GM21367 (cell line): ENCODE measurements around the gene PDHX.

Experiments
- ATAC-seq: cut with Tn5 transposase; IDR thresholded peaks from one replicate; pipeline ENCODE4 v1.9.1; 2021; ENCODE audit not compliant: unreplicated experiment

The PDHX gene

DNA sequence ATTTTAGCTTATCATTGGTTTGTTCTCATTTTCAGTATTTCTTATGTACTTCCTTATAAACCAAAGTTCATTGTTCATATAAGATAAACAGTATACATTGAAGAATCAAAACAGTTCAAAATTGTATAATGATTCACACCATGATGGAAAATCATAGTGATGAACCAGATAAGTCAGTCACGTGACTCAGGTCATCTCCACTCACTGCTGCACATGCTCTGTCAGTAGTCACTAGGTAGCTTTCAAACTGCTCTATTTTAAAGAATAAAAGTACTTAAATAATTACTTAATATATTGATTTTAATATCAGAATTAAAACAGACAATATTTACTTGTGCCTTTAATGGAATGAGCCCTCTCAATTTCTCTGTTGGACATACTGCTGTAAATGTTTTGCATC, 37.5 kb downstream of the PDHX start:
- no peak for ATAC-seq

DNA sequence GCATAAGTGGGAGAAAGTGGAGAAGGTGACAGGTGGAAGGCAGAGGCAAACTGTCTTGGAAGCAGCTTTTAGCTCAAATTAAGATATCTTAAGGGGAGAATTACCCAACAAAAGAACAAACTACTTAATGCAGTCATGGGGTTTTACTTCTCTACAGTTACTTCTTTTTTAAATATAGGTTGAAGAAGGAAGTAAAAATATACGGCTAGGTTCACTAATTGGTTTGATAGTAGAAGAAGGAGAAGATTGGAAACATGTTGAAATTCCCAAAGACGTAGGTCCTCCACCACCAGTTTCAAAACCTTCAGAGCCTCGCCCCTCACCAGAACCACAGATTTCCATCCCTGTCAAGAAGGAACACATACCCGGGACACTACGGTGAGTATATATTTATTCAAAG, 40.8 kb downstream of the PDHX start:
- ATAC-seq: no peak

DNA sequence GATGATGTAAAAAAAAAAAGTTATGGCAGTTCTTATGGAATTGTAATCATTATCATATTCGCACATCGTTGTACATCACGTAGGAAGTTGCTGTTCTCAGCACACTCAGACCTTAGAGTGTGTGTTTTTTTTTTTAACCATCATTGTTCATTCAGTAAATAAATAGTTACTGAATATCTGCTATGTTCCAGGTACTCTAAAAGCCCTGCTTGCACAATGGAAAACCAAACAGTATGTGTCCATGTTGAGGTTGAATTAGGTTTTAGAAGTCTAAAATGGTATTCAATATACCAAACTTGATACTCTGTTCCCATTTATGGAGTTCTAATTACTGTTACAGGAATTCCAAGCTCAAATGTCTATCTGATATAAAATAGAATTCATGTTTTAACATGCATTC, 41.2 kb downstream of the PDHX start:
- no peak for ATAC-seq

DNA sequence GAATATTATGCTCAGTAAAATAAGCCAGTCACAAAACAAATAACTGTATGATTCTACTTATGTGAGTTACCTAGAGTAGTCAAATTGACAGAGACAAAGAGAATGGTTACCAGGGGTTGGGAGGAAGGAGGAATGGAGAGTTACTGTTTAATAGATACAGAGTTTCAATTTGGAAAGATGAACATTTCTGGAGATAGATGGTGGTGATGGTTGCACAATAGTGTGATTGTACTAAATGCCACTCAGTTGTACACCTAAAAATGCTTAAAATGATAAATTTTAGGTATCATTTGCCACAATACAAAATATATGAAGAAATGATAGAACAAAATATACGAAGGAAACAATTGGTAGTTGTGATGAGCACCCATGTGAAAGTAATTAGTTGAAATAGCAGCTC, 43.4 kb downstream of the PDHX start:
- ATAC-seq: no peak

DNA sequence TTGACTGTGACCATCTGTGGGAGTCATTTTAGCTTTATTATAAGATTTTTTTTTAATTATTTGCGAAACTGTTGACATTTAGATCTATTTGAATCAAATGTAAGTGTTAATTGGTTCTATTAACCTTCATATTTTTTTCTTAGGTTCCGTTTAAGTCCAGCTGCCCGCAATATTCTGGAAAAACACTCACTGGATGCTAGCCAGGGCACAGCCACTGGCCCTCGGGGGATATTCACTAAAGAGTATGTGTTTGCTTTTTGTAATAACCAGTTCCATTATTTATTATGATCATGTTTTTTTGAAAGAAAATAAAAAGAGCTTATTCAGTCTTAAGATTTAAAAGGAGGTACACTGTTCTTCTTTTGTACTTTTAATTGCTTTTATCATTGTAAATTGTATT, 43.9 kb downstream of the PDHX start:
- no peak for ATAC-seq

DNA sequence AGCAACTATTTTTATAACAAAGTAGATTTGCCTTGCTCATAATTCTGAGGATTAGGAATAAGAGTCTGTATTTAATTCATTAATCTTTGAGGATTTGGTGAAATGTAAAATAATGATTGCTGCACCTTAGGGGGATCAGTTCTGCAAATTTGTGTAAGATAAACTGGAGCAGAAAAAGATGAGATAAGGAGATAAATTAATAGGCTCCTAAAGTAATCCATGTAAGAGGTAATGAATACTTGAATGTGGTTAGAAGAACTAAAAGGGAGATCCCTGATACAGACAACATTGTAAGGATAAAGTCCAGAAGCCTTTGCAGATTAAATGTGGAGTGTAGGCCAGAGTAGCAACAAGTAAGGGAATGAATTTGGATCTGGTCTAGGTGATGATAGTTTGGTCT, 45.6 kb downstream of the PDHX start:
- ATAC-seq: no peak

DNA sequence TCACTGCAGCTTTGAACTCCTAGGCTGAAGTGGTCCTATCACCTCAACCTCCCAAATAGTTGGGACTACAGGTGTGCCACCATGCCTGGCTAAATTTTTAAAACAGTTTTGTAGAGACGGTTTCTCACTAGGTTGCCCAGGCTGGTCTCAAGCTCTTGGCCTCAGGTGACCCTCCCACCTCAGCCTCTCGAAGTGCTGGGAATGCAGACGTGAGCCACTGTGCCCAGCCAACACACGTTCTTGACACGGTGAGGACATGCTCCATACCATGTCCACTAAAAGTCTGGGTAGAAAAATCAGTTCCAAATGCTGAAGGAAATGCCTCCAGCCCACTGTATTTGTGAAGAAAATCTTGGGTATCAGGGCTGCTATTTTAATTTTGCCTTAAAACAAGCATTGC, 46.9 kb downstream of the PDHX start:
- ATAC-seq: no peak

DNA sequence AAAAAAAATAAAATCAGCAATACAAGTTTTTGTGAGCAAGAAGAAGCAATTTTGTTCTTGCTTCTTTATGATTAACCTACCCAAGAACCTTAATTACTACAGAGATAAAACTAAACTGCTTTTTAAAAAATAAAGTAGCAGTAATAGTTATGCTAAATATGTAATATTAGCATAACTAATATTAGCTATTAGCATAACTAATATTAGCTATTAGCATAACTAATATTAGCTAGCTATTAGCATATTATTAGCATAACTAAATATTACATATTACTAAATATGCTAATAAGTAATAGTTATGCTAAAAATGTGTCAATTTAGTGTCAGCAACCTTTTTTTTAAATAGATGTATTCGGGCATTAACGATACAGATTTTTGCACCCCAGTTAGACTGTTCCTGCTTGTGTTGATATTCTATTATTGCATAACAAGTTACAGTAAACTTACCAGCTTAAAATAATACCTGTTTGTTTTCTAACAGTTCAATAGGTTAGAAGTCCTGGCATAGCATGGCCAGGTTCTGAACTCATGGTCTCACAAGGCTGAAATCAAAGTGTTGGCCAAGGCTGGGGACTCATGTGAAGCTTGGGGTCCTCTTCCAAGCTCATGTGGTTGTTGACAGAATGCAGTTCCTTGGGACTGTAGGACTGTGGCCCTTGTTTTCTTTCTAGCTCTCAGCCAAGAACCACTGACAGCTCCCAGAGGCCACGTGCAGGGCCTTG, 48.4 kb downstream of the PDHX start:
- ATAC-seq: no peak

DNA sequence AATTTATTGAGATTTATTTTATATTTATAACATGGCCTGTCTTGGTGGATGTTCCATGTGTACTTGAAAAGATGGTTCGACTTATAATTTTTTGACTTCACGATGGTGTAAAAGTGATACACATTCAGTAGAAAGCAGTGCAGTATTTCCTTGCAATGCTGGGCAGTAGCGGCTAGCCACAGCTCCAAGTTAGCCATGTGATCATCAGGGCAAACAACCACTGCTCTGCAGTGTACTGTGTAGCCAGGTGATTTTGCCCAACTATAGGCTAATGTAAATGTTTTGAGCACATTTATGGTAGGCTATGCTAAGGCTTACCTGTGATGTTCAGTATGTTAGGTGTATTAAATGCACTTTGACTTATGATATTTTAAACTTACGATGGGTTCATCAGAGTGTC, 52.4 kb downstream of the PDHX start:
- ATAC-seq: no peak

DNA sequence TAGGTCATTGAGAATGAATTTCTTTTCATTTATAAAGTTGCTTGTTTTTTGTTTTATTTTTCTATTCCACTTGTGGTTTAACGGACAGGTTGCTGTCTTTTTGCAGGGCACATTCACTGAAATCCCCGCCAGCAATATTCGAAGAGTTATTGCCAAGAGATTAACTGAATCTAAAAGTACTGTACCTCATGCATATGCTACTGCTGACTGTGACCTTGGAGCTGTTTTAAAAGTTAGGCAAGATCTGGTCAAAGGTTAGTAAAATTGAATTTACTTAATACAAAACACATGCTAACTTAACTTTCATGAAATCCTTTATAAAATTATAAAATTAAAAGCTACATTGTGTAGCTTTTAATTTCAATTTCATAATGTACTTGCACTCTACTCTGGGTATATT, 53.6 kb downstream of the PDHX start:
- ATAC-seq: no peak

DNA sequence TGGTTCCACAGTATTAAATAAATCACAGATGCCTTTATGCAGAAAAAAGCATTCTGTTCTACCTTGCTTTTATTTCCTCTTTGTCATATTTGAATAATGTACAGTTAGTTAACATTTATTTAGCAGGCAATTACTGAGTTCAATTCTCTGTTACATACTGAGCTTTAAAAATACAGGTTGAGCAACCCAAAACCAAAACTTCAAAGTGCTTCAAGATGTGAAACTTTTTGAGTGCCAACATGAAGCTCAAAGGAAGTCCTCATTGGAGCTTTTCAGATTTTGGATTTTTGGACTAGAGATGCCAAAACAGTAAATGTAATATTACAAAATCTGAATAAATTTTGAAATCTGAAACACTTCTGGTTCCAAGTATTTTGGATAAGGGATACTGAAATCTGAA, 54.1 kb downstream of the PDHX start:
- no peak for ATAC-seq

DNA sequence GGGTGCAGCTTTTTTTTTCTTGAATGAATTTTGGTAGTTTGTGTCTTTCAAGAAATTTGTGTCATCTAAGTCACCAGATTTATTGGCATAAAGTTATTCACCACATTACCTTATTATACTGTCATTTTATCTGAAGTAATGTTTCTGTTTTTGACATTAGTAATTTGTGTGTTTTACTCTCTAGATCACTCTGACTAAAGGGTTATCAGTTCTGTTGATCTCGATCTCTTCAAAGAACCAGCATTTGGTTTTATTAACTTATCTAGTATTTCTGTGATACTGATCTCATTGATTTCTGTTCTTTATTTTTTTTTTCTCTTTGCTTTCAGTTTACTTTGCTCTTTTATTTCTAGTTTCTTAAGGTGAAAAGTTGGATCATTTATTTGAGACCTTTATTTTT, 55.5 kb downstream of the PDHX start:
- ATAC-seq: no peak

DNA sequence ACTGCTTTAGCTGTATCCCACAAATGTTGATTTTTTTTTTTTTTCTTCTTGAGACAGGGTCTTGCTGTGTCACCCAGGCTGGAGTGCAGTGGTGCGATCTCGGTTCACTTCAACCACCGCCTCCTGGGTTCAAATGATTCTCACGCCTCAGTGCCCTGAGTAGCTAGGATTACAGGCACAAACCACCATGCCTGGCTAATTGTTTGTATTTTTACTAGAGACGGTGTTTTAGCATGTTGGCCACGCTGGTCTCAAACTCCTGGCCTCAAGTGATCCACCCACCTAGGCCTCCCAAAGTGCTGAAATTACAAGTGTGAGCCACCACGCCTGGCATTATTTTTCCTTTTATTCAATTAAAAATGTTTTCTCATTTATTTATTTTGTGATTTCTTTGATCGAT, 55.9 kb downstream of the PDHX start:
- ATAC-seq: no peak

DNA sequence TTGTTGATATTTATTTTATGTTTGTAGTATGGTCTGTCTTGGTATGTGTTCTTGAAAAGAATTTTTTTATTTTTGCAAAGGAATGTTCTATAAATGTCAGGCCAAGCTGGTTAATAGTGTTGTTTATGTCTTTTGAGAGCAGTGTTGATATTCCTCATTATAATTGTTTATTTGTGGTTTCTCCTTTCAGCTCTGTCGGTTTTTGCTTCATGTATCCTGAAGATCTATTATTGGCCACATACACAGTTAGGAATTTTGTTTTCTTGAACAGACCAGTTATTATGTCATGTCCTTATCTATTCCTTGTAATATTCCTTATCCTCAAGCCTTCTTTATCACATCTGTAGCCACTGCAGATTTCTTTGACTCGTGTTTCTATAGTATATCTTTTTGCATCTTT, 56.5 kb downstream of the PDHX start:
- no peak for ATAC-seq

DNA sequence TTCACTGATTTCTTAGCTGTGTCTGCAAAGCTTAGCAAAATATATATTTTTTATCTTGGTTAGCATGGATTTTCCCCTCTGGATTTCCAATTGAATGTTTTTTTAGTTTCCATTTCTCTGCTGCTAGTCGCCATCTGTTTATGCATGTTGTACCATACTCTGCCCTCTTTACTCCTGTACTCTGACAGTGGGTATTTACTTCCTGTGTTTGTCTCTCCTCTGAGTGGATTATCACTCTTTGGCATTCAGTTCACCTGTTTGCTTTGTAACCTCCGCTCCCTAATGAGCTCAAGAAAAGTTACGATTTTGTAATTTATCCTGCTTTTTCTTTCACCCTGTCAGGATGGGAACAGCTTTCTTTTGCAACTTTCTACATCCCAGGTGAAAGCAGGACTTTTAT, 59.1 kb downstream of the PDHX start:
- ATAC-seq: no peak

DNA sequence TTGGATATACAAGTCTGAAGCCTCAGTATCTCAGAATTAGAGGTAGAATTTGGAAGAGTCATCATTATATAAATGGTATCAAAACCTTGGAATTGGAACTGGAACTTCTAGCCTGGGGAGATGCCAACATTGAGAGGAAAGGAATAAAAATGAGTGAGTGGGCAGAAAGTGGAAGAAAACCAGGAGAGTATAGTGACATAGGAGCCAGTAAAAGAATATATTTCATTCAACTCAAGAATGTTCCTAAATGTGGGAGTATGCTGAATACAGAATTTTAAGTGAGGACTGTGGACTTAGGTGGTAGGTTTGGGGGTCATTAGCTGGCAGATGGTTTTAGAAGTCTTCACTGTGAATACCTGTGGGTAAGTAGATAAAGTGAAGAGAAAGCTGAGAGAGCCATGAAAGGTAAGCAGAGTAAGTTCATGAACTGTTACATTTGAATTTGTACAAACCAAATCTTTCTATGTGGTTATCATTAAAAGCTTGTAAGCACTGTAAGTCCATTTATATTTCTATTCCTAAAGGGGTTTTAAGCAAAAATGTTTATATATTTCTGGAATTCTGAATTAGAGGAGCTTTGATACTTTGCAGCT, 60.2 kb downstream of the PDHX start:
- no peak for ATAC-seq

DNA sequence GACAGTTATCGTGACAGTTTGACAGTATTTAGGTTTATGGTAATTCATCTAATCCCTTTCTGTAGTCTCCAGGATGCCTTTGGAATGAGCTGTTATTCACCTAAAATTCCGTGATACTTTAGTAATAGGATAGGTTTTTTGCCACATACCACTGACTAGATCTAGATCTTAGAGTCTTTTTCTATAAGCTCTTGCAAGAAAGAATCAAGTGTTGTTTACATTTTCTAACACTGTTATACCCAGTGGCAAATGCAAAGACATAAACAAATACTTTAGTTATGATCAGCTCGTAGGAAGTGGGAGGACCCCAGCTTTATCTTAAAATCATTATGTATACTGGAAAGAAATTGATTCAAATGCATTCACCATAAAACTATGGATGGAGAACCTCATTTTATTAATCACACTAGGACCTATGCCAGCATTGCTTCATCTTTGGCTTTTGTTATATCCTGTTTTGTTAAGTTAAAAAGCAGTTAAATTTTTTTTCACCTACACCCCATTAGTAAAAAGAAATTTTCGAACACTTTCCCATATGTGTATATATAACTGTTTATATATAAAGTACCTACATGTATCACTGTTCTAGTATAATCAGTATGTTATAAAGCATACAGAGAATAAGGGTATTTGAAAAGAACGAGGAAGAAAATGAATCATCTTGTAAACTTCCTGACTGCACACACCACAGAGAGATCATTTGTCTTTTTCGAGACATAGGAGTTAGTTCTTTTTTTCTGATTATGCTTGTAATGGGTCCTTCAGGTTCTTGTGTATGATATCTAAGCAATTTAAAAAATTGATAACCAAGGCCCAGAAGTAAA, 60.9 kb downstream of the PDHX start:
- no peak for ATAC-seq

DNA sequence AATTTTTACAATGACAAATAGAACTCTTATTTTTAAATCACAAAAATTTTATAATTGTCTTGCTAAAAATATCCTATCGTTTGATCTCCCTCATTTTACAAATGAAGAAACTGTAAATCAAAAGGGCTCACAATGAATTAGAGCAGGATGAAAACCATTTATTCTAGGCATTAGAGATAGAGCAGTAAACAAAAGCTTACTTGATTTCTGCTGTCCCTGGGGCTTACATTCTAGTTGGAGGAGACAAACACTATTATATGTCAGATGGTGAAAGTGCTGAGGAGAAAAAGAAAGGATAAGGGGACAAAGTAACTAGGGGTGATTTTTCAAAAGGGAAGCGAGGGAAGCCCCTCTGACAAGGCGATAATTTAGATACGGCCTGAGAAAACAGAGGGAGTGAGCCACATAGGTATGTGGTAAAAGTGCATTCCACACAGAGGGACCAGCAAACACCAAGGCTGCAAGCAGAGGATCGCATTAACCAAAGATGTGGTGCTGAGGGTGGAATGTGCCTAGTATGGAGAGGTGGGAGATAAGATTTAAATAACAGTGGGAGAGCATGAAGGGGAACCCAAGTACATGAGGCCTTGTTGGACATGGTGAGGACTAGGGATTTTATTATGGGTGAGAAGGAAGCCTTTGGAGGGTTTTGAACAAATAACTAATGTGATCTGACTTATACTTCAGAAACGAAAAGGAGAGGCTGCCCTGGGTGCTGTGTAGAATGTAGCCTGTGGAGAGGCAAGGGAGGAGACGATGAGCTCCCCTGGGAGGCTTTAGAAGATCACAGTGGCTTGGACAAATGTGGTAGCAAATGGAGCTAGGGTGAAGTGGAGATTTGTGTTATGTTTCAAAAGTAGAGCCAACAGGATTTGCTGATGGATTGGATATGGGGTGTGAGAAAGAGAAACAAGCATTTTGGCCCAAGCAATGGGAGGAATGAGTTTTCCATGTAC, 62.1 kb downstream of the PDHX start:
- no peak for ATAC-seq

DNA sequence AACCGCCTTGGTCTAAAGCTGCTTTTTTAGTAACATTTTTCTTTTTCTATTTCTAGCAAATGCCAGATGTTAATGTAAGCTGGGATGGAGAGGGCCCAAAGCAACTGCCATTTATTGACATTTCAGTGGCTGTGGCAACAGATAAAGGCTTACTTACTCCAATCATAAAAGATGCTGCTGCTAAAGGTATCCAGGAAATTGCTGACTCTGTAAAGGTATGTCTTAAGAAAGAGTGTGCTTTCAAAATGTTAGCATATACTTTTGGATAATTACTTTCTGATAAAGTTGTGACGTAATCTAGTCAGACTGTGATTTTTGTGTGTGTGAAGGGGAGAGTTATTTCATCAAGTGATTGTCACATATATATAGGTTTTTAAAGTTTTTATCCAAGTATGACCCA, 68.1 kb downstream of the PDHX start:
- no peak for ATAC-seq

DNA sequence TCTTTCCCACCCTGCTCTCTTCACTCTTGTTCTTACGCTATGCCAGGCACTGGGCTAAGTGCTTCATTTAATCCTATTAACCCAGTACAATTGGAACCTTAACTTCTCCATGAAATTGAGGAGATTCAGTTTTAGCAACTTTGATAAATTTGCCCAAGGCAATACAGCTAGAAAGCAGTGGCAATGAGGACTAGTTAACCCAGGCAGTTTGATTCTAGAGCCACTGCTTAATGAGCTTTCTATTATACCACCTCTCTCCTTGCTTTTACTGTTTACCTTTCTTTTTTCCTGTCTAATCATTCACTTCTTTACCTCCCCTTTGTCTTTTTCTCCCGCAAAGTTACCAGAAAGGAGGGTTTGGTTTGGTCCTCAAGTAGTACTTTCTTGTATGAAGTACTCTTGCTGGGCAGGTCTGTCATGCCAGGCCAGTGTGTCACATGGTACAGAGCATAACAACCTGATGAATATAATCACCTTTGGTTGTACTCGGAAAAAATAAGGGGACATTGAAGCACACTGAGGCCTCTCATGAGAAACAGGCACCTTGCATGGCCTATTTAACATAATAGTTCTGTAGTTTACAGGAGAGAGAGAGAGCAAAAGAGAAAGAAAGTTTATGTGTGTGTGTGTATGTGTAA, 70.6 kb downstream of the PDHX start:
- ATAC-seq: no peak

DNA sequence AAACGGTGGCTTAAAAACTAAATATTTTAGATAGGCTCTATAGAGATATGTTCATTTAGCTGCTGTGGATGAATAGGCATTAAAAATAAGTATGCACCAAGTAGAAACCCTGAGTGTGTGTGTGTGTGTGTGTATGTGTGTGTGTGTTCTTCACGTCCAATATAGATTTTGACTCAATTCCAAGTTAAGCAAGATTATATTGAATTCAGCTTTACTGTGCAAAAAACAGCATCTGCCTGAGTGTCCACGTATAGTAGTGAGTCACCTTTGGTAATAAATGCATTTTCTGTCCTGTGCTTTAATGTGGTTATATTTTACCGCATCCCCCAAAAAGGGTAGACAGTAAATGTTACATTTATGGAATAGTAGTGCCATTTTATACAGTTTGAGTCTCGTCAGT, 71.2 kb downstream of the PDHX start:
- ATAC-seq: no peak
